GM18526 (cell line): ENCODE results near the gene VPS13D.

ENCODE experiments used
- POLR2A ChIP-seq: IDR thresholded peaks from 3 replicates; pipeline ENCODE4 v1.6.1; 2011; ENCODE audit not compliant: insufficient read length; ENCODE audit errors: extremely low read depth

The VPS13D gene

DNA sequence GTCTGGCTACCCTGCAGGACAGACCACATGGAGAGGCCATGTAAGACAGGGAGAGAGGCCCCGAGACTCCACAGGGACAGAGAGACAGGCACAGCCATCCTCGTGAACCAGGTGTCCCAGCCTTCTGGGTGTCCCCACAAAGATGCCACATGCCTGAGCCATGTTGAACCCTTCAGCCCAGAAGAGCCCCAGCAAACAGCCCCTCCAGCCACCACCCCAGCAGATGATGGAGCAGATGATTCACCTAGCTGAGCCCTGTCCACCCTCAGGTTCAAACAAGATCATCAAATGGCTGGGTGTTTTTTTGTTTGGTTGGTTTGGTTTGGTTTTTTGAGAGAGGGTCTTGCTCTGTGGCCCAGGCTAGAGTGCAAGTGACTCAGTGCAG lies 309.5 kb downstream of the VPS13D start:
- TF ChIP-seq POLR2A, result no peak

DNA sequence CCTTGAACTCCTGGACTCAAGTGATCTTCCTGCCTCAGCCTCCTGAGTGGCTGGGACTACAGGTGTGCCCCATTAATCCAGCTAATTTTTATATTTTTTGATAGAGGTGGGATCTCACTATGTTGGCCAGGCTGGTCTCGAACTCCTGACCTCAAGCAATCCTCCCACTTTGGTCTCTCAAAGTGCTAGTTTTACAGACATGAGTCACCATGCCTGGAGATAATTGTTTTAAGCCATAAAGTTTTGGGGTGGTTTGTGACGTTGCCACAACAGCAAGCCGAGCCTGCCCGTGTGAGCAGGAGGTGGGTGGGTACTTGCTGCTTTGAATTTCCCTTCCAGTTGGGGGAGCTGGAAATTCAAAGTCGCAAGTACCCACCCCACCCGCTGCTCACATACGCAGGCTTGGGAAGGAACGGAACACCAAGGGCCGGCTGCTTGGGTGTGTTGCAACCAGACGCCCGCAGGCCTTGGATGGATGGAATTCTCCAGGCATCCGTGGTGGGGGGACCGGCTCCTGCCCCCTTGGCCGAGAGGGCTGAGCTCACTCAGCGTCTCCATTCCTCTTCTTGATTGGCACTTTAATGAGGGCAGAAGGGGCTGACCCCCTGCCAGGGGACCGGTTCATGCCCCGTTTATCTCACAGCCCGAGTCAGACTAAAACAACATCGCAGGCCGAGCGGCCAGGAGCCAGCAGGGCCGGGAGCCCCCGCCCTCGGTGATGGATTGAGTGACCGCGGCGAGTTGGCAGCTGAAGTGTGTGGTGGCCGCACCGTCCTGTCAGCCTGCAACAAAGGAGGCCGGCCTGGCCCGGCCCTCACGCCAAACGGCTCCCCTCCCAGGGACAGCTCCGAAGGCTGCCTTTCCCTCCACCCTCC lies 310.1 kb downstream of the VPS13D start:
- no peak for TF ChIP-seq POLR2A

DNA sequence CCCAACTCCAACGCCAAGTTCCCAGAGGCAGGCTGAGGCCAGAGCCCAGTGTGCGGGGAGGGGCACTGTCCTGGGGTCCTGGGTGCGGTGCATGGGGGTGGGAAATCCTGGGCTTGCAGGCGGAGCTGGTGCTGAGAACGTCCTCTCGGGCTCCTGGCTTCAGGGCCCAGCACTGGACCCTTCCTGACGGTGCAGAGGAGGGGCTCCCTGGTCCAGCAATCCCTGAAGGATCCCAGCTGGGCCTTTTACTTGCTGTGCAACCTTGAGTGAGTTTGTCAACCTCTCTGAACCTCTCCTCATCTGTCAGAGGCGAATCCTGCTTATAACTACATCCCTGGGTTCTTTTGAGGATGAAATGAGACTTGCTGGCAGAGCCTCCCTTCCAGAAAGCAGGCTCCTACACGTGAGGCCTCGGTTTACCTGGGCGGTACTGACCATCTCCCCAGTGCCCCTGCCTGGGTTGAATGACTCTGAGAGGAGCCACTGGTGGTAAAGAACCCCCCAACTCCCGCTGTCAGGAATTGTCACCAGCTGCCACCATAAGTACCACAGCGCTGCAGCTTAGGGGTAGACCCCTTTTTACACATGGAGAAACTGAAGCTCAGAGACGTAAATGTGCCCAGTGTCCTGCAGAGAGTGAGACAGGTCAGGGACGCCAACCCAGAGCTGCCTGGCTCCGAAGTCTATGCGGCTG lies 310.9 kb downstream of the VPS13D start:
- TF ChIP-seq POLR2A, result no peak

DNA sequence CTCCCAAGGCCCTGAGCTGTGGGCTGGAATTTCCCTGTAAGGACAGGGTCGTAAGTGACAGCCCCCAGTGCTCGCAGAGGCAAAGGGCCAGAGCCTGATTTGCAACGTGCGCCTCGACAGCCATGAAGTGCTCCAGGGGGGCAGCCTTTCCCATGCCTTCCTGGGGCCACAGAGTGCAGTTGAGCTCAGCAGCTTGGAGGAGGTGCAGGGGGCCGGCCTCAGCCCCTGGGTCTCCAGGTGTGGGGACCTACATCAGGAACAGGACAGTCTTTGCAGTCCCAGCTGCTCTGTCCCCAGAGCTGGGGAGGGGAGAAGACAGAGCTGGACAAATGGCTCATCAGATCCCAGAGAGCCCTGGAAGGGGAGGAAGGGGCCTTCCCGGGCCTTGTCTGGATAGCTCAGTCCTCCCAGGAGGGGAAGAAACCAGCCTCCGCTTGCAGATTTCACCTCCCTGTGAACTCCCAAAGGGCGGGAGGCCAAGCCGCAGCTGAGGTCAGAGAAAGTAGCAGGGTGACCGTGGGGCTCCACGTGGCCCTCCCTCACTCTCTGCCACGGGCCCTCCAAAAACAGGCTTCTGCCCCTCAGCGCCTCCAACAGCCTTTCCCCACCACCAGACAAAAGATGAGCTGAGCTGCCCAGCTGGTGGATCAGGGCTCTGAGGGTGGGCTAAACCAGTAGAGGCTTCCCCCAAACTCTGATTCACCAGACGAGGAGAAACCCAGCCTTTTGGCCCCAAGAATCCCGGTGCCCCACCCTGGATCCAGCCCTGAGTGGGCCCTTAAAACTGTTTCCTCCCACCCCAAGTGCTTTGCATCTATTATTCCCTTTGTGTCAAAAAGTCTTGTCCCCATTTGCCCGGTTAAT lies 311.7 kb downstream of the VPS13D start:
- no peak for TF ChIP-seq POLR2A

DNA sequence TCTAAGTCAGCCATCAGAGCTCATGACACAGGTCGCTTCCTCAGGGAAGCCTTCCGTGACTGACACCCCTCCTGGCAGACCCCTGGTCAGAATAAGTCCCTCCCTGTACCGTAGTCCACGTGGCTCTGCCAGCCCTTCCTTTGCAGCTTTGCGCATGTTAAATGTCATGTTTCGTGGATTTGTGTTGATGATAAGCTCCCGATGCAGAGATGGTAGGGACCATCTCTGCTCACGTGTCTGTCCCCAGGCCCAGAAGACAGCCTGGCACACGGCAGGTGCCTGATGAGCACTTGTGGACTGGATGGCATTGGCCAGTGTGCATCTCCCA lies 312.3 kb downstream of the VPS13D start:
- no peak for TF ChIP-seq POLR2A

DNA sequence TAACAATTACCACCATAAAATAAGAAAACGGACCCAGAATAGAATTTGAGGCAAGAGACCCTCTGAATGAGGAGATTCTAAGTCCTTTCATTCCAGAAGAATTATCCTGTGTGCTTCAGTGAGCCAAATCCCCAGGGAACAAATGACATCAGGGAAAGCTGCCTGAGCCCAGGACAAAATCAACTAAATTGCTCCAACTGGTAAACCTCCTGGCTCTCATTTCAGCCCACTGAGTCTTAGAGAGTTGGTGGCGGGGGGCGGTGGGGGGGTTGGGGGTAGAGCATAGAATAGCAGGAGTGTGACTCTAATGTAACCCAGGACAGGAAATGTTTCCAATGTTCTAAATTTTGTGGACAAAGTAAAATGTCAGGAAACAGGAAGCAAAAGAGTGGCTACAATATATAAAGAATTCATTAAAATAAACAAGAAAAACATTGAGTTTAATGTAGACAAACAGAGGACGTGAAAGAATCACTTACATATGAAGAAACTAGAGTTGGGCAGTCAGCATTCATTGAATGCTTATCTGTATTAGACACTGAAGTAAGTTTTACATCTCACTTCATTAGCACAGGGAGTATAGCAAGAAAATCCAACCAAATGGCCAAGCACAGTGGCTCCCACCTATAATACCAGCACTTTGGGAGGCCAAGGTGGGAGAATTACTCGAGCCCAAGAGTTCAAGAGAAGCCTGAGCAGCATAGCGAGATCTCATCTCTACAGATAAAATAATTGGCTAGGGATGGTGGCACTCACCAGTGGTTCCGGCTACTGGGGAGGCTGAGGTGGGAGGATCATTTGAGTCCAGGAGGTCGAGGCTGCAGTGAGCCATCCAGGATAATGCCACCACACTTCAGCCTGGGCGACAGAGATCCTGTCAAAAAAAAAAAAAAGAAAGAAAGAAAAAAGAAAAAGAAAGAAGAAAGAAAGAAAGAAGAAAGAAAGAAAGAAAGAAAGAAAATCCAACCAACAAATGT lies 313.1 kb downstream of the VPS13D start:
- no peak for TF ChIP-seq POLR2A

DNA sequence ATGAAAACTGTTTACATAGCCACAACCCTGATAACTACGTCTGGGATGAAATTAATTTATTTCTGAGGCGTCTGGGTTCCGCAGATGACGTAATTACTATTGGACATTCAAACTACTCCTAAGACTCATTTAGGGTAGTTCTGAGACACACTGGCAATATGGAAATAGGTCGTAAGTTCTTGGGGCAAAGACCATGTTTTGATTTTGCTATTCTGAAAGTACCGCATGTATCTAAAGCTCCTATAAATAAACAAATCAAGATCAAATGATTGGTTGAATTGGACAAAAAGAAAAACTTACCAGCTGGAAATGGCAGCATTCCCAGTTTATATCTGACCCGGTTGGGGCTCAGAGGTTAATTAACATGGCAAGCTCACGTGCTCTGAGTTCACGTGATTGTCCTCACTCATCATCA lies 313.9 kb downstream of the VPS13D start:
- TF ChIP-seq POLR2A, result no peak

DNA sequence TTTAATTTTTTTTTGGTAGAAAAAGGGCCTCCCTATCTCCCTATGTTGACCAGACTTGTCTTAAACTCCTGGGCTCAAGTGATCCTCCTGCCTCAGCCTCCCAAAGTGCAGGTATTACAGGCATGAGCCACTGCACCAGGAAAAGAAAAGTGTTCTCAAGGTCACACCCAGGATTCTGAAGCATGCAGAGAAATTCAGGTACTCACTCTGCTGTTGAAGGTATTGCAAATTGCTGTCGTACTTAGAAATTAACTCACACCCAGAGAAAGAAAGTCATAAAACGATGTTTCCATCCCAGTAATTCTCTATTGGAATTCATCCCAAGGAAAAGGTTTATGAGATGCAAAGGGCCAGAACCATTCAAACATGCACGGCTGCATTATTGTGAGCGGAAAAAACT lies 314.5 kb downstream of the VPS13D start:
- TF ChIP-seq POLR2A, result no peak

DNA sequence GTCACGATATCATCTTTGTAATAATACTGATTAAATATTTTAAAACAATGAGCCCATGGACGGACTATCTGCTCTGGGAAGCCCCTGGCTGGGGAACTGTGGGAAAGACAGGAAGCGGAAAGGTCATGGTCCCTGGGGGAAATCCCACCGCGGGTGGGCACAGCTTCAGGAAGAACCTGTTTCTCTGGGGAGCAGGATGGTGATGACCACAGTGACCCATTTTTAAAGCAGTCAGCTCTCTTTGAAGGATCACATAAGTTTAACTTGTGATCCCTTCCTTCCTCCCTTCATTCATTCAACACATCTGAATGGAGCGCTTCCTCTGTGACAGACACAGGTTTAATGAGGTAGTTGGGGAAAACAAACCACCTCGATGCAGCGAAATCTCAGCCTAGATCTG lies 315.2 kb downstream of the VPS13D start:
- TF ChIP-seq POLR2A, result no peak

DNA sequence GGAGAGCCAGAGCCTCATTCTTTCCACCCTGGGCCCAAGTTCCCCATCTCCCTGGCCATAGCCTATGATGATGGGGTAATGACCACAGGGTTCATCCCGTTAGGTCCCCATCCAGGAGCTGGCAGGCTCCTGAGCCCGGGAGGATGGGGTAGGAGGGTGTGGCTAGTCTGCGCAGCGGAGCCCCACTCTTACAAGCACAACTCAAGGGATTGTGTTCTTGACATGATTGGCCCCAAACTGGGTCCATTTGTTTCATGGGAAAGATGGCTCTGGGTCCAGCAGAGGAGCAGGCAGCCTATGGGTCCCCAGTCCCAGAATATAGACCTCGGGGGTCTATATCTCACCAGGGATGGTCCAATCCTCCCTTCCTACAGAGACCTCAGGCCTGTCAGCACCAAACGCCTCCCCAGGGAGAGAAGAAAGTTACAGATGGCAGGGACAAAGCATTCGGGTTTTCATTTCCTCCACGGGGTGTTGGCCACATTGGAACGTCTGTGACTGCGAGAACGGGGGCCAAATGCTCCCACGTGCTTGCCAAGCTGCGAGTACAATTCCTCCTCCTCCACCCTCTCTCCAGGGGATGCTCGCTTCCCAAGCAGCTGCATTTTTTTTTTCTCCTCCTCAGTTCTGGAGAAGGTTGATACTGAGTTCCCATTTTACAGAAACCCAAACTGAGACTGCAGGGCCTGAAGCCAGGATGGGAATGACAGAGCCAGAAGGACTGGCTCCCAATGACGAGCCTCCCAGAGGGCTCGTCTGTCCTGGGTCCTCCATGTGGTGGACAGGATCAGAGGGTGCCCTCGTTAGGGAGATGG lies 317.1 kb downstream of the VPS13D start:
- no peak for TF ChIP-seq POLR2A

DNA sequence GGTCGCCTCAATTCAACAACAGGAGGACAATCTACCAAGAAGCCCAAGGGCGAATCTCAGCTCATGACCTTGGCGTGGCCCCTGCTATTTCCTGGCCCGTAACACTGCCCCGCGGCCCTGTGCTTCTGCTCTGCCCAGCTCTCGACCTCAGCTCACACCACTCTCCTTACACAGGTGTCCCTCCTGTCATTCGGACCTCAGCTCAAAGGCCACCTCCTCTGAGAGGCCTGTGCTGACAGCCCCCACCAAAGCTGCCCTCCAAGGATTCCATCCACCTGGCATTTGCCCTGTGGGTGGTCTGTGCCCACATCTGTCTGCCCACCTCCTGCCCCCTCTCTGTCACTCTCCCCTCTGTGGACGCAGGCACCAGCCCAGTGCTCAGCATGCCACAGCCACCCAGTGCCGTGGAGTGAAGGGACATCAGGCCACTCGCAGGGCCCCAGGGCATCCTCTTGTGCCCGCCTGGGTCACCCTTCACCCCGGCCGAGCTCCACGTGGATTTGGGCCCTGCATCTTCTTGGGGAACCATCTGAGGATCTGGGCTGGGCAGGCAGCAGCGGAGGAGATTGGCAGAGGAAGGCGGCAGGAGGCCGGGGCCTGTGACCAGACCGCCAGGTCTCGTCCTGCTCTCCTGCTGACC lies 317.9 kb downstream of the VPS13D start:
- TF ChIP-seq POLR2A, result no peak

DNA sequence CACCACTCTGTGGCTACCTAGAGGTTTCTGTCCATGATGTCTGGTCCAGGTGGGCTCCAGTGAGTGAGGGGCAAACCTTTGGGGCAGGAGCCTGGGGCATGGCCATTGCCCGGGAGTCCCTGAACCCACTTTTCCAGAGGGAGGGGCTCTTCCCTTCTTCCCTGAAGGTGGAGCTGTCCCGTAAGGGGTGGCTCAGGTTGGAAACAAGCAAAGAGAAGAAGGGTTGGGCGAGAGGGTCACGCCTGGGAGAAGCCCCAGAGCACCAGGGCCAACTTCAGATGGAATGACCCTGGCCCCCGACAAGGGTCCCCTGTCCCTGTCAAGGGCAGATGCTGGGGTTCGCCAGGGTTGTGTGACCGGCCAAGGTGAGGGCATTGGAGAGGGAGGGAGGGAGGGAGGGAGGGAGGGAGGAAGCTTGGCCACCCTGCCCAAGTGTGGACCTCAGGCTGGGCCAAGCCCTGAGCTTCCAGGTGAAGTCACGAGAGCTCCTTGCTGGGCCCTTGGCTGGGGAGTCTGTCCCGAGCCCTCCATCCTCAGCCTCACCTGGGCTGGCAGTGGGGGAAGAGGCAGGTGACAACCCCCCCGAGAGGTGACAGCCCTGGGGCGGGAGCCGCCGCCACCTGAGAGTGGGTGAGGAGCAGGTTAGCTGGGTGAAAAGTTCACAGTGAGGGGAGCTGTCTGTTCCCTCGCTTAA lies 318.6 kb downstream of the VPS13D start:
- no peak for TF ChIP-seq POLR2A

DNA sequence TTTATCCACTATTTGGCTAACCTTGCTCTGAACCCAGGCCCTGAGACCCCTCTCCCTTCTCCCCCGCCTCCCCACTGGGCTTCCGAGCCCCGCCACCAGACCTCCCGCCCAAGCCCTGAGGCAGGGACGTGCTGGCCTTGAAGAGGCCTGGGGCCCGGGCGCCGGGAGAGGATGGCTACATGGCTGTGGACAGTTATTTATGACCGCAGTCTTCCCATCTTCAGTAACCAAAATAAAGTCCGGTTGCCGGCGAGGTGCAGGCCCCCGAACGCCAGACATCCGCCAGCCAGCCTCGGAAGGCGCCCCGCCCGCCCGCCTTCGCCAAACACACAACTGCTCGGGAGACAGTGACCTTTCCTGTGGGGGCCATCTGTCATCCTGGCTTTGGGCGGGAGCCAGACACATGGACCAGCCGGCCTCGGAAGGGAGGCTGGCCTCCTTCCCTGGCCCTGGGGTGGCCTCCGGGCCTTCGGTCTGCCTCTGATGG lies 319.2 kb downstream of the VPS13D start:
- no peak for TF ChIP-seq POLR2A
